HepG2 (cell line): Measurements from ENCODE around the gene OSBPL10. TPM values are rescaled to one million over a fixed set of nuclear protein-coding genes. Genes with fewer than 3 reads are reported as not detected.

Experiments used
- HDAC2 ChIP-seq: sonication (generic); formaldehyde crosslinking; IDR thresholded peaks from 2 replicates; pipeline ENCODE4 v1.4.0; 2020; ENCODE audit warnings: missing genetic modification reagents
- HHEX ChIP-seq: IDR thresholded peaks from 2 replicates; pipeline ENCODE4 v1.6.1; 2016; ENCODE audit warnings: control low read depth
- ISL2 ChIP-seq: sonication (generic); formaldehyde crosslinking; IDR thresholded peaks from 2 replicates; pipeline ENCODE4 v1.5.0; 2020; ENCODE audit warnings: missing genetic modification reagents
- MTF2 ChIP-seq: sonication (generic); formaldehyde crosslinking; IDR thresholded peaks from 2 replicates; pipeline ENCODE4 v1.5.0; 2020; ENCODE audit warnings: missing genetic modification reagents, borderline replicate concordance
- ZNF20 ChIP-seq: sonication (generic); formaldehyde crosslinking; IDR thresholded peaks from 2 replicates; pipeline ENCODE4 v1.4.0; 2020; ENCODE audit warnings: mild to moderate bottlenecking, moderate library complexity, missing genetic modification reagents
- ZNF501 ChIP-seq: sonication (generic); formaldehyde crosslinking; IDR thresholded peaks from 2 replicates; pipeline ENCODE4 v1.5.1; 2020; ENCODE audit warnings: mild to moderate bottlenecking, moderate library complexity, missing genetic modification reagents
- ZNF777 ChIP-seq: sonication (generic); formaldehyde crosslinking; IDR thresholded peaks from 2 replicates; pipeline ENCODE4 v1.4.0; 2020; ENCODE audit warnings: missing genetic modification reagents
- ZSCAN20 ChIP-seq: sonication (generic); formaldehyde crosslinking; IDR thresholded peaks from 2 replicates; pipeline ENCODE4 v1.4.0; 2020; ENCODE audit warnings: missing genetic modification reagents, mild to moderate bottlenecking, borderline replicate concordance
- polyA plus RNA-seq, 8 experiments: library from polyadenylated mRNA; depleted of rRNA in 3 of 8; stranded (reverse) in 7 of 8; unstranded in 1 of 8; fragments of >200 nt; fragmentation: Illumina TruSeq in 4 of 8; extraction: Trizol in 4 of 8; gene quantifications; 2 replicates each; pipeline versions ENCODE4 v1.2.1 to v1.2.3, GENCODE V29; 2011 to 2016; ENCODE audit warnings: low read depth in 4 of 8, missing spikeins in 1 of 8, mixed read lengths in 1 of 8; ENCODE audit not compliant: insufficient read depth in 1 of 8
- total RNA-seq, 5 experiments: library from RNA; depleted of rRNA; stranded (reverse); fragments of >200 nt; fragmentation: Illumina TruSeq; extraction: Trizol; gene quantifications; 2 replicates each; pipeline ENCODE4 v1.2.3, GENCODE V29; 2016; ENCODE audit warnings: low read depth in 1 of 5
- TF ChIP-seq, protein P1 (sequence below): sonication (generic); formaldehyde crosslinking; IDR thresholded peaks from 2 replicates; pipeline ENCODE4 v1.4.0; 2020; ENCODE audit warnings: missing genetic modification reagents, borderline replicate concordance
- TF ChIP-seq, protein P2 (sequence below): fragments of 450-650 bp; IDR thresholded peaks from 2 replicates; pipeline ENCODE4 v1.6.1; 2017; ENCODE audit warnings: mild to moderate bottlenecking
- TF ChIP-seq, protein P3 (sequence below): IDR thresholded peaks from 2 replicates; pipeline ENCODE4 v1.6.1; 2016; ENCODE audit warnings: low read depth, control low read depth
- TF ChIP-seq, protein P4 (sequence below): sonication (generic); formaldehyde crosslinking; IDR thresholded peaks from 2 replicates; pipeline ENCODE4 v1.4.0; 2020; ENCODE audit warnings: low read depth, mild to moderate bottlenecking, missing genetic modification reagents
- TF ChIP-seq, protein P5 (sequence below): sonication (generic); formaldehyde crosslinking; IDR thresholded peaks from 2 replicates; pipeline ENCODE4 v1.4.0; 2020; ENCODE audit warnings: mild to moderate bottlenecking, missing genetic modification reagents
- TF ChIP-seq, protein P6 (sequence below), 2 experiments: fragments of 450-650 bp in 1 of 2; sonication (generic) in 1 of 2; formaldehyde crosslinking; IDR thresholded peaks; 2 replicates each; pipeline versions ENCODE4 v1.5.0 to v1.8.0; 2020 to 2022; ENCODE audit warnings: mild to moderate bottlenecking in 1 of 2, missing genetic modification reagents in 1 of 2

OSBPL10 gene
- total and polyA plus RNA-seq, 2 of the 13 experiments (the other 11 are each of a cell fraction or from before 2014, with no cell fraction given) = 10.3 to 28.6 TPM

DNA sequence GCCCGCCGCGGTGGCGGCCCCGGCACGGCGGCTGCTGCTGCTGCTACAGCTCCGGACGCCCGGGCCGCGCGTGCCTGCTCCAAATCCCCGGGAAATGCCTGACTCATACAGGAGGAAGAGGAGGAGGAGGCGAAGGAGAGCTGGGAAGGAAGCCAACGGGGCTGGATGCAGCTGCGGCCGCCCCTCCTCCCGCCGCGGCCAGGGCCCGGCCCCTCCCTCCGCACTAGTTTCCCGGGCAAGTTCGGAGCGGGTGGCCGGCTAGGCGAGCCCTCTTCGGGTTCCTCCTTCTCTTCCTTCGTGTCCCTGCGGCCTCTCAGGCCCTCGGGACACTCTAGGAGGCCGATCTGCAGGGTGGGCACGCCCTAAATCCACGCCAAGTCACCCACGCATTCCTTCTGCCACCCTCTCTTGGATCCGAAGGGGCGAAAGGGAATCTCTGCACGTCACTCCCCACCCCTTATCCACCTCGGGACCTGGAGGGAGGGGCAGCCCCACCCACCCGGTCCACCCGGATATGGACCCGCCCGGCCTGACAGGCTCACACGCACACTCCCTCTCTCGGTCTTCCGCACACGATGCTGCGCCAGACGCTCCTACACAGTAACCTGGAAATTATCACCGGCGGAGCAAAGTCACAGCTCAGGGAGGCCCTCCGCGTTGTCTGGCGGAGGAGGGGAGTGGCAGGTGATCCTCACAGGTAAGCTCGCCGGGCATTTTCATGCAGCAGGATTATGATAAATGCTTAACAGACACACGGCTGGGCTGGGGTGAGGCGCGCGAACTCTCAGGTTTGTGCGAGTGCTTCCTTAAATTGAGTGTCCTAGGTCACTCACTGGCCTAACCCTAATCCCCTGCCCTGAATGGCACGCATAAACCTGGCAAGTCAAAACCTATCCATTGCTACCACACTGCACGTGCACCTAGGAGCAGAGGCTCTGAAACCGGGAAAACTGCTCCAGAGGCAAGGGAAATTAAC is at the start of gene OSBPL10, which contains the start of gene ZNF860 (continued):
- TF ChIP-seq, protein P1, sequence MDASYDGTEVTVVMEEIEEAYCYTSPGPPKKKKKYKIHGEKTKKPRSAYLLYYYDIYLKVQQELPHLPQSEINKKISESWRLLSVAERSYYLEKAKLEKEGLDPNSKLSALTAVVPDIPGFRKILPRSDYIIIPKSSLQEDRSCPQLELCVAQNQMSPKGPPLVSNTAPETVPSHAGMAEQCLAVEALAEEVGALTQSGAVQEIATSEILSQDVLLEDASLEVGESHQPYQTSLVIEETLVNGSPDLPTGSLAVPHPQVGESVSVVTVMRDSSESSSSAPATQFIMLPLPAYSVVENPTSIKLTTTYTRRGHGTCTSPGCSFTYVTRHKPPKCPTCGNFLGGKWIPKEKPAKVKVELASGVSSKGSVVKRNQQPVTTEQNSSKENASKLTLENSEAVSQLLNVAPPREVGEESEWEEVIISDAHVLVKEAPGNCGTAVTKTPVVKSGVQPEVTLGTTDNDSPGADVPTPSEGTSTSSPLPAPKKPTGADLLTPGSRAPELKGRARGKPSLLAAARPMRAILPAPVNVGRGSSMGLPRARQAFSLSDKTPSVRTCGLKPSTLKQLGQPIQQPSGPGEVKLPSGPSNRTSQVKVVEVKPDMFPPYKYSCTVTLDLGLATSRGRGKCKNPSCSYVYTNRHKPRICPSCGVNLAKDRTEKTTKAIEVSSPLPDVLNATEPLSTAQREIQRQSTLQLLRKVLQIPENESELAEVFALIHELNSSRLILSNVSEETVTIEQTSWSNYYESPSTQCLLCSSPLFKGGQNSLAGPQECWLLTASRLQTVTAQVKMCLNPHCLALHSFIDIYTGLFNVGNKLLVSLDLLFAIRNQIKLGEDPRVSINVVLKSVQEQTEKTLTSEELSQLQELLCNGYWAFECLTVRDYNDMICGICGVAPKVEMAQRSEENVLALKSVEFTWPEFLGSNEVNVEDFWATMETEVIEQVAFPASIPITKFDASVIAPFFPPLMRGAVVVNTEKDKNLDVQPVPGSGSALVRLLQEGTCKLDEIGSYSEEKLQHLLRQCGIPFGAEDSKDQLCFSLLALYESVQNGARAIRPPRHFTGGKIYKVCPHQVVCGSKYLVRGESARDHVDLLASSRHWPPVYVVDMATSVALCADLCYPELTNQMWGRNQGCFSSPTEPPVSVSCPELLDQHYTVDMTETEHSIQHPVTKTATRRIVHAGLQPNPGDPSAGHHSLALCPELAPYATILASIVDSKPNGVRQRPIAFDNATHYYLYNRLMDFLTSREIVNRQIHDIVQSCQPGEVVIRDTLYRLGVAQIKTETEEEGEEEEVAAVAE (CRISPR knock-in tag) = 0 out of 2 replicates have a peak, but pooled peaks have one; percentile 22
- TF ChIP-seq, protein P2, sequence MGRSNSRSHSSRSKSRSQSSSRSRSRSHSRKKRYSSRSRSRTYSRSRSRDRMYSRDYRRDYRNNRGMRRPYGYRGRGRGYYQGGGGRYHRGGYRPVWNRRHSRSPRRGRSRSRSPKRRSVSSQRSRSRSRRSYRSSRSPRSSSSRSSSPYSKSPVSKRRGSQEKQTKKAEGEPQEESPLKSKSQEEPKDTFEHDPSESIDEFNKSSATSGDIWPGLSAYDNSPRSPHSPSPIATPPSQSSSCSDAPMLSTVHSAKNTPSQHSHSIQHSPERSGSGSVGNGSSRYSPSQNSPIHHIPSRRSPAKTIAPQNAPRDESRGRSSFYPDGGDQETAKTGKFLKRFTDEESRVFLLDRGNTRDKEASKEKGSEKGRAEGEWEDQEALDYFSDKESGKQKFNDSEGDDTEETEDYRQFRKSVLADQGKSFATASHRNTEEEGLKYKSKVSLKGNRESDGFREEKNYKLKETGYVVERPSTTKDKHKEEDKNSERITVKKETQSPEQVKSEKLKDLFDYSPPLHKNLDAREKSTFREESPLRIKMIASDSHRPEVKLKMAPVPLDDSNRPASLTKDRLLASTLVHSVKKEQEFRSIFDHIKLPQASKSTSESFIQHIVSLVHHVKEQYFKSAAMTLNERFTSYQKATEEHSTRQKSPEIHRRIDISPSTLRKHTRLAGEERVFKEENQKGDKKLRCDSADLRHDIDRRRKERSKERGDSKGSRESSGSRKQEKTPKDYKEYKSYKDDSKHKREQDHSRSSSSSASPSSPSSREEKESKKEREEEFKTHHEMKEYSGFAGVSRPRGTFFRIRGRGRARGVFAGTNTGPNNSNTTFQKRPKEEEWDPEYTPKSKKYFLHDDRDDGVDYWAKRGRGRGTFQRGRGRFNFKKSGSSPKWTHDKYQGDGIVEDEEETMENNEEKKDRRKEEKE = no peak
- TF ChIP-seq ZNF501 (CRISPR knock-in tag) (no peak), ZNF777 (peak; percentile 25), ZSCAN20 (CRISPR knock-in tag) (no peak; the same call in 1 of the 2 replicates), HDAC2 (CRISPR knock-in tag) (peak; percentile 62), ZNF20 (CRISPR knock-in tag) (no peak), MTF2 (CRISPR knock-in tag) (no peak), ISL2 (CRISPR knock-in tag) (0 out of 2 replicates have a peak, but pooled peaks have one; percentile 48), HHEX (CRISPR knock-in tag) (no peak)
- TF ChIP-seq, protein P3, sequence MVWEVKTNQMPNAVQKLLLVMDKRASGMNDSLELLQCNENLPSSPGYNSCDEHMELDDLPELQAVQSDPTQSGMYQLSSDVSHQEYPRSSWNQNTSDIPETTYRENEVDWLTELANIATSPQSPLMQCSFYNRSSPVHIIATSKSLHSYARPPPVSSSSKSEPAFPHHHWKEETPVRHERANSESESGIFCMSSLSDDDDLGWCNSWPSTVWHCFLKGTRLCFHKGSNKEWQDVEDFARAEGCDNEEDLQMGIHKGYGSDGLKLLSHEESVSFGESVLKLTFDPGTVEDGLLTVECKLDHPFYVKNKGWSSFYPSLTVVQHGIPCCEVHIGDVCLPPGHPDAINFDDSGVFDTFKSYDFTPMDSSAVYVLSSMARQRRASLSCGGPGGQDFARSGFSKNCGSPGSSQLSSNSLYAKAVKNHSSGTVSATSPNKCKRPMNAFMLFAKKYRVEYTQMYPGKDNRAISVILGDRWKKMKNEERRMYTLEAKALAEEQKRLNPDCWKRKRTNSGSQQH (CRISPR knock-in tag) = no peak
- TF ChIP-seq, protein P4, sequence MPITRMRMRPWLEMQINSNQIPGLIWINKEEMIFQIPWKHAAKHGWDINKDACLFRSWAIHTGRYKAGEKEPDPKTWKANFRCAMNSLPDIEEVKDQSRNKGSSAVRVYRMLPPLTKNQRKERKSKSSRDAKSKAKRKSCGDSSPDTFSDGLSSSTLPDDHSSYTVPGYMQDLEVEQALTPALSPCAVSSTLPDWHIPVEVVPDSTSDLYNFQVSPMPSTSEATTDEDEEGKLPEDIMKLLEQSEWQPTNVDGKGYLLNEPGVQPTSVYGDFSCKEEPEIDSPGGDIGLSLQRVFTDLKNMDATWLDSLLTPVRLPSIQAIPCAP (CRISPR knock-in tag) = no peak
- TF ChIP-seq, protein P5, sequence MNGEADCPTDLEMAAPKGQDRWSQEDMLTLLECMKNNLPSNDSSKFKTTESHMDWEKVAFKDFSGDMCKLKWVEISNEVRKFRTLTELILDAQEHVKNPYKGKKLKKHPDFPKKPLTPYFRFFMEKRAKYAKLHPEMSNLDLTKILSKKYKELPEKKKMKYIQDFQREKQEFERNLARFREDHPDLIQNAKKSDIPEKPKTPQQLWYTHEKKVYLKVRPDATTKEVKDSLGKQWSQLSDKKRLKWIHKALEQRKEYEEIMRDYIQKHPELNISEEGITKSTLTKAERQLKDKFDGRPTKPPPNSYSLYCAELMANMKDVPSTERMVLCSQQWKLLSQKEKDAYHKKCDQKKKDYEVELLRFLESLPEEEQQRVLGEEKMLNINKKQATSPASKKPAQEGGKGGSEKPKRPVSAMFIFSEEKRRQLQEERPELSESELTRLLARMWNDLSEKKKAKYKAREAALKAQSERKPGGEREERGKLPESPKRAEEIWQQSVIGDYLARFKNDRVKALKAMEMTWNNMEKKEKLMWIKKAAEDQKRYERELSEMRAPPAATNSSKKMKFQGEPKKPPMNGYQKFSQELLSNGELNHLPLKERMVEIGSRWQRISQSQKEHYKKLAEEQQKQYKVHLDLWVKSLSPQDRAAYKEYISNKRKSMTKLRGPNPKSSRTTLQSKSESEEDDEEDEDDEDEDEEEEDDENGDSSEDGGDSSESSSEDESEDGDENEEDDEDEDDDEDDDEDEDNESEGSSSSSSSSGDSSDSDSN (CRISPR knock-in tag) = peak; percentile 68; the same call in 1 of the 2 replicates
- TF ChIP-seq, protein P6, sequence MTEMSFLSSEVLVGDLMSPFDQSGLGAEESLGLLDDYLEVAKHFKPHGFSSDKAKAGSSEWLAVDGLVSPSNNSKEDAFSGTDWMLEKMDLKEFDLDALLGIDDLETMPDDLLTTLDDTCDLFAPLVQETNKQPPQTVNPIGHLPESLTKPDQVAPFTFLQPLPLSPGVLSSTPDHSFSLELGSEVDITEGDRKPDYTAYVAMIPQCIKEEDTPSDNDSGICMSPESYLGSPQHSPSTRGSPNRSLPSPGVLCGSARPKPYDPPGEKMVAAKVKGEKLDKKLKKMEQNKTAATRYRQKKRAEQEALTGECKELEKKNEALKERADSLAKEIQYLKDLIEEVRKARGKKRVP (CRISPR knock-in tag; IDR thresholded peaks at IDR 0.05) = no peak; a peak in 1 of 4 replicates
